GM10266 (cell line): ENCODE data around the gene OR9G1.

Experiments
- DNase-seq: peaks from one replicate; pipeline ENCODE4 v3.0.0; 2012; ENCODE audit errors: extremely low spot score
- TF ChIP-seq, protein P1 (sequence below): IDR thresholded peaks from 2 replicates; pipeline ENCODE4 v1.5.1; 2012; ENCODE audit warnings: mild to moderate bottlenecking, low read depth; ENCODE audit not compliant: control insufficient read depth, insufficient read depth; ENCODE audit errors: missing control alignments

Gene OR9G1

DNA sequence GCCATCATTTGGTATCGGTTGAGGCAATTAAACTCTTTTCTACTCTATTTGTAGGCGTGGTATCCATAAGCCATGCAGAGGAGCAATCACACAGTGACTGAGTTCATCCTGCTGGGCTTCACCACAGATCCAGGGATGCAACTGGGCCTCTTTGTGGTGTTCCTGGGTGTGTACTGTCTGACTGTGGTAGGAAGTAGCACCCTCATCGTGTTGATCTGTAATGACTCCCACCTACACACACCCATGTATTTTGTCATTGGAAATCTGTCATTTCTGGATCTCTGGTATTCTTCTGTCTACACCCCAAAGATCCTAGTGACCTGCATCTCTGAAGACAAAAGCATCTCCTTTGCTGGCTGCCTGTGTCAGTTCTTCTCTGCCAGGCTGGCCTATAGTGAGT is 41.2 kb downstream of the OR9G1 start:
- DNase-seq = no peak
- TF ChIP-seq, protein P1, sequence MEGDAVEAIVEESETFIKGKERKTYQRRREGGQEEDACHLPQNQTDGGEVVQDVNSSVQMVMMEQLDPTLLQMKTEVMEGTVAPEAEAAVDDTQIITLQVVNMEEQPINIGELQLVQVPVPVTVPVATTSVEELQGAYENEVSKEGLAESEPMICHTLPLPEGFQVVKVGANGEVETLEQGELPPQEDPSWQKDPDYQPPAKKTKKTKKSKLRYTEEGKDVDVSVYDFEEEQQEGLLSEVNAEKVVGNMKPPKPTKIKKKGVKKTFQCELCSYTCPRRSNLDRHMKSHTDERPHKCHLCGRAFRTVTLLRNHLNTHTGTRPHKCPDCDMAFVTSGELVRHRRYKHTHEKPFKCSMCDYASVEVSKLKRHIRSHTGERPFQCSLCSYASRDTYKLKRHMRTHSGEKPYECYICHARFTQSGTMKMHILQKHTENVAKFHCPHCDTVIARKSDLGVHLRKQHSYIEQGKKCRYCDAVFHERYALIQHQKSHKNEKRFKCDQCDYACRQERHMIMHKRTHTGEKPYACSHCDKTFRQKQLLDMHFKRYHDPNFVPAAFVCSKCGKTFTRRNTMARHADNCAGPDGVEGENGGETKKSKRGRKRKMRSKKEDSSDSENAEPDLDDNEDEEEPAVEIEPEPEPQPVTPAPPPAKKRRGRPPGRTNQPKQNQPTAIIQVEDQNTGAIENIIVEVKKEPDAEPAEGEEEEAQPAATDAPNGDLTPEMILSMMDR = no peak

DNA sequence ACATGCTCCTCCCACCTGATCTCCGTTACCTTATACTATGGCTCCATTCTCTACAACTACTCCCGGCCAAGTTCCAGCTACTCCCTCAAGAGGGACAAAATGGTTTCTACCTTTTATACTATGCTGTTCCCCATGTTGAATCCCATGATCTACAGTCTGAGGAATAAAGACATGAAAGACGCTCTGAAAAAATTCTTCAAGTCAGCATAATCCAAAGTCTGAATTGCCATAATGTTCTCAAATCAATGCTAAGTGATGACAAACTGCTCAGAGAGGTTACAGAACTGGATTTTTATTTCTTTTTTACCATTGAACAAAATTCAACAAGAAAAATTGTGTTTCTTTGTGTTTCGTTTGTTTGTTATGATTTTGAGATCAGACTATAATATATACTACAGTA is 42.0 kb downstream of the OR9G1 start:
- TF ChIP-seq, protein P1 = no peak
- DNase-seq = no peak

- TF ChIP-seq, protein P1 = no peak
- DNase-seq = no peak
These were observed 49.7 kb downstream of the OR9G1 start, which contains the start of gene OR9G4 for GRCh38 chr11:56748597-56748996. Gene OR9G4 (minus strand): TSS chr11:56748697. CDS start chr11:56743766, 4,931 bp downstream.

GRCh38 chr11:56750190-56750589 is 51.3 kb downstream of the OR9G1 start:
- DNase-seq = no peak
- TF ChIP-seq, protein P1 = no peak

- TF ChIP-seq, protein P1 = no peak
- DNase-seq = no peak
These were observed 52.6 kb downstream of the OR9G1 start for GRCh38 chr11:56751480-56751879.
